Measurements from ENCODE around the gene PDAP1.

The PDAP1 gene

GRCh38 chr7:99424932-99425730, 16.7 kb upstream of the PDAP1 start:
- DNase-seq (ENCODE audit: low spot score): no peak

GRCh38 chr7:99422625-99423024, 14.2 kb upstream of the PDAP1 start:
- no peak for DNase-seq (ENCODE audit: low spot score)

GRCh38 chr7:99422186-99422585, 13.8 kb upstream of the PDAP1 start:
- no peak for DNase-seq (ENCODE audit: low spot score)

DNA sequence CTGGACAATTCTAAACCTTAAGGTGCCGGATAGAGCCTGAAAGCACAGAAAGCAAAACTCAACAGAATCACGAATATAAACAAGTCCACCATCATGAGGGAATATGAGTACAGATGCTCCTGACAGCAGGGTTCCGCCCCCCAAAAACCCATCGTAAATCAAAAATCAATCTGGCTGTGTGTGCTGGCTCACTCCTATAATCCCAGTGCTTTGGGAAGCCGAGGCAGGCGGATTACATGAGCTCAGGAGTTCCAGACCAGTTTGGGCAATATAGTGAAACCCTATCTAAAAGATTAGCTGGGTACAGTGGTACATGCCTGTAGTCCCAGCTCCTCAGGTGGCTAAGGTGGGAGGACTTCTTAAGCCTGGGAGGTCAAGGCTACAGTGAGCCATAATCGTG, 12.6 kb upstream of the PDAP1 start:
- no peak for DNase-seq (ENCODE audit: low spot score)

DNA sequence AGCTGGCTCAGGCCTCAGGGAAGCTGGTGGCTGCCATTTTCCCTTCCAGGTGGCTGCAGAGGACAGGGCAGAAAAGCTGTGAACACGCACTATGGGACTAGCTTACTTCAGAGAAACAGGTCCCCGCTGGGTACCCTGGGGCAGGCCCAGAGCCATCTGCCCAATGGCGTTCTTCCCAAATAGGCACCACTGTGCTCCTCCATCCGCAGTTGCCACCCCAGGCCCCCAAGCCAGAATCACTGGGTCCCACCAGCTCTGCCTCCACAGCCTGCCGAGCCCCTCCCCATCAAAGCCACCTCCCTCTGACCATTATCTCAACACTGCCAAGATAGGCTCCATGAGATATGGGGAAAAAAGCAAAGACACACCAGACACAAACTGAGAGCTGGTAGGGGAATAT, 11.8 kb upstream of the PDAP1 start:
- no peak for DNase-seq (ENCODE audit: low spot score)

- no peak for DNase-seq (ENCODE audit: low spot score)
Measured at GRCh38 chr7:99419323-99420021, 11.1 kb upstream of the PDAP1 start.

DNA sequence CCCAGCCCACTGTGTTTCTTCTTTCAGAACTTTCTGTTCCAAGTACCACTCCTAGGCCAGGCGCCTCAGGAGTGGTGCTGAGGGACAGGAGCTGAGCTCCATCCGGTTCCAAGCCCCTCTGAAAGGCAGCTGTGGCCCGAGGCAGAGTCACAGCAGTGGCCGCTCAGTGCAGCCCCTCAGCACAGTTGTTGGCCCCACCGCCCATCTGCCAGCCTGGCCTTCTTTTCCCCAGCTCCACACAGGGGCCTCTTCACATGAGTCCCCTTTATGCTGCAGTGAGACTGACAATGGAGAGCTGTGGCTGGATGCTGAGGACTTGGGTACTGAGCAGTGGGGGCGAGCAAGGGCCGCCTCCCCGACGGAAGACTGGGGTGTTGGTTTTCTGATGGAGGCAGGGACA, 9.9 kb upstream of the PDAP1 start:
- DNase-seq (ENCODE audit: low spot score): no peak

DNA sequence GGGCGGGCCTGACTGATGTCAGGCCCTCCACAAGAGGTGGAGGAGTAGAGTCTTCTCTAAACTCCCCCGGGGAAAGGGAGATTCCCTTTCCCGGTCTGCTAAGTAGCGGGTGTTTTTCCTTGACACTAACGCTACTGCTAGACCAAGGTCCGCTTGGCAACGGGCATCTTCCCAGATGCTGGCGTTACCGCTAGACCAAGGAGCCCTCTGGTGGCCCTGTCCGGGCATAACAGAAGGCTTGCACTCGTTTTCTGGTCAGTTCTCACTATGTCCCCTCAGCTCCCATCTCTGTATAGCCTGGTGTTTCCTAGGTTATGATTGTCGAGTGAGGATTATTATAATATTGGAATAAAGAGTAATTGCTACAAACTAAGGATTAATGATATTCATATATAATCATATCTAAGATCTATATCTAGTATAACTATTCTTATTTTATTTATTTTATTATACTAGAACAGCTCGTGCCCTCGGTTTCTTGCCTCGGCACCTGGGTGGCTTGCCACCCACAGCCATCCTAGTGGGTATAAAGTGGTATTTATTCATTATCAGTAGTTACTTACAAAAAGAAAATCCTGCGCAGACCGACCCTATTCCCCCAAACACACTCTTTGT, 7.2 kb upstream of the PDAP1 start:
- peak; percentile 44 for DNase-seq (ENCODE audit: low spot score)

GRCh38 chr7:99410635-99411034, 2.2 kb upstream of the PDAP1 start:
- DNase-seq (ENCODE audit: low spot score): no peak

GRCh38 chr7:99409806-99410205, 1.4 kb upstream of the PDAP1 start:
- no peak for DNase-seq (ENCODE audit: low spot score)

DNA sequence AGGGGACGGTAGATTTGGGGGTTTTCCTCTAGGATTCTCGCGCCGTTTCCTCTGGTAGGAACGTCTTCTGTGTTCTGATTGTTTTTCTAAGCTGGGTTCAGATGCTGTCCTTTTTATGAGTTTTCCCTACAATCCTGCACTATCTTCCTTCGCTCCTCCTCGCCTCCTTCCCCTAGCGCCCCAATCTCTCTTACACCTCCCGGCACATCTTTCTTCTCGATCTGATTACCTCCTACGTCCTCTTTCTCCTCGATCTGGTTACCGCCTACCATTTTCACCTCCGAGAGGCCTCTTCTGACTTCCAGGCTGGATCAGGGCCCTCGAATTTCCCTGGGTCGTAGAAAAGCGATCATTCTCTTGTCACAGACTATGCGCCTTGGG, 785 bp upstream of the PDAP1 start:
- no peak for DNase-seq (ENCODE audit: low spot score)

DNA sequence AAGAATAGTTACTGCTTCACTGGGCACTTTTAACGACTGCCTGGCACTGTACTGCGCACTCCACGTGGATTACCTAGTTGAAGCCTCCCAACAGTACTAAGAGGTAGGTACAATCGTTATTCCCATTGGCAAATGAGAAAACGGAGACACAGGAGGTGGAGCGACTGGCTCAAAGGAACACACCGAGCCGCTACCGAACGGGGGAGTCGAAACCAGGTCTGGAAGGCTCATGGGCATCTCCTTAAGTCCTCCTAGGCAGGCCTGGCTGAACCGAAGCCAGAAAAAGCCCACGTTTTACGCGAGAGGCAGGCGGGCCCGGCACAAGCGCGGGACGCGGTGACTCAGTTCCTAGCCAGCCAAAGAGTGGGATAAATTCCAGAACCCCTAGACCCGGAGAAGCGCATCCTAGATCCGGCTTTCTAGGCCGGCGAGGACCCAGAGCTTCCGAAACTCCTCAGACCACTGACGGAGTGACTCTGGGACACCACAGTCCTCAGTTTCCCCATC, 472 bp downstream of the PDAP1 start:
- DNase-seq (ENCODE audit: low spot score): no peak

GRCh38 chr7:99406557-99406956, 1.8 kb downstream of the PDAP1 start:
- DNase-seq (ENCODE audit: low spot score): no peak

- DNase-seq (ENCODE audit: low spot score): no peak
Measured at GRCh38 chr7:99404977-99405320, 3.4 kb downstream of the PDAP1 start.

DNA sequence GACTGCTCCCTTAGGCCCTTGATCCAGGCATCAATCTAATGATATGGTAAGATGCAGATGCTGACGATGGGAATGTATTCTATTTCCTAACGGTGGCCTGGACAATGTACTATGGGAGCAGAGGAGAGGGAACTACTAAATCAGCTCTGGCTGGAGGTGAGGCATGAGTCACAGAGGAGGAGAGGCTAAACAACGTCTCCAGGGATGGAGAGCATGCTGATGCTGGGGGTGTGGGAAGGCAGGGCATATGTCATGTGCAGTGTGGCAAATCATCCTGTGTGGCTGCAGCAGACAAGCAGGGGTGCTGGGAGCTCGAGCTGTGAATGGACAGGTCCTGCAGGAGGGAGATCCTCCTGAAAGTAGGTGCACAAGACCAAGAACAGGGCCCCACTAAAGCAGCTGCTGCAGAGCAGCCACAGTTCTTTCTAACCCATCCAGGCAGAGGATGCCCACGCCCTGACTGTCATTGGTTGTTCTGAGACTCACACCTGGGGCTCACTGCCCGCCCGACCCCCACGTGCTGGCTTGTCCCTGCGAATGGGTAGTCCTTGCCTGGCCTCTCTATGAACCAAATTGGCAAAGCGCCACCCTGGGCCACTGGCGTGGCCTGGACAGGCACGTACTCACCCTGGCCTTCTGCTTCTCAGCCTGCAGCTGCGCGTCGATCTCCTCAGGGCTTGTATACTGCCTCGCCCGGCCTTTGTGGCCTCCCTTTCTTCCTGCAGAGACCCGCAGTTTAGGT, 4.0 kb downstream of the PDAP1 start:
- DNase-seq (ENCODE audit: low spot score): no peak

- no peak for DNase-seq (ENCODE audit: low spot score)
Measured at GRCh38 chr7:99403764-99404163, 4.6 kb downstream of the PDAP1 start.

DNA sequence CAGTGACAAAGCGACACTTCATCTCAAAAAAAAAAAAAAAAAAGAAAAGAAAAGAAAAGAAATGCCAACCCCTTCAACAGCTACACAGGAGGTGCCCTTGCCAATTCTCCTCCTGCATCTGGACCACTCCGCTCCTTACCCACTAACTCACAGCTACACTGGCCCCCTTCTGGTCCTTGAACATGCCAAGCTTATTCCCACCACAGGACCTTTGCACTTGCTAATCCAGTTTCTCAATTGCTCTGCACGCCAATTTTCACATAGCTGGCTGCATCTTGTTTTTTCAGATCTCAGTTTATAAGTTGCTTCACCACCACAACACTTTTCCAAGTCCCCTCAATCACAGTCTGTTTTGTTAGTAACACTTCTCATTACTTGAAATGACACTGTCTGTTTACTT, 5.5 kb downstream of the PDAP1 start:
- DNase-seq (ENCODE audit: low spot score): no peak

DNA sequence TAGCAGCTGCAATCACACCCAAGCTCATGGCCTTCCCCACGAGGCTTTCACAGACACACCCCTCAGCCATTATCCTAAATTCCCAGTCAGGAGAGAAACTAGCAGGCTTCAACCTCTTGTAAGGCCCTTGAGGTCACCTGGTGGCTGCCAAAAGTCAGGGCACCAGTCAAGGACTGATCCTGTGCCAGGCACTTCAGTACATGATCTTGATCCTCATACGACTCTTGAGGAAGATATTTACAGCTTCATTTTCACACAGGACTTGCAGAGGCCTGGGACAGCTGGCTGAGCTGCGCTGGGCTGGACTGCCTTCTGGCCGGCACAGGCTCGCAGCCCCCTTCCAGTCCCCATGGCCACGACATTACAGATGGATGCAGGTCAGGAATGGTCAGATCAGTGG, 8.8 kb downstream of the PDAP1 start:
- DNase-seq (ENCODE audit: low spot score): no peak

GRCh38 chr7:99398891-99399445, 9.4 kb downstream of the PDAP1 start:
- no peak for DNase-seq (ENCODE audit: low spot score)

DNA sequence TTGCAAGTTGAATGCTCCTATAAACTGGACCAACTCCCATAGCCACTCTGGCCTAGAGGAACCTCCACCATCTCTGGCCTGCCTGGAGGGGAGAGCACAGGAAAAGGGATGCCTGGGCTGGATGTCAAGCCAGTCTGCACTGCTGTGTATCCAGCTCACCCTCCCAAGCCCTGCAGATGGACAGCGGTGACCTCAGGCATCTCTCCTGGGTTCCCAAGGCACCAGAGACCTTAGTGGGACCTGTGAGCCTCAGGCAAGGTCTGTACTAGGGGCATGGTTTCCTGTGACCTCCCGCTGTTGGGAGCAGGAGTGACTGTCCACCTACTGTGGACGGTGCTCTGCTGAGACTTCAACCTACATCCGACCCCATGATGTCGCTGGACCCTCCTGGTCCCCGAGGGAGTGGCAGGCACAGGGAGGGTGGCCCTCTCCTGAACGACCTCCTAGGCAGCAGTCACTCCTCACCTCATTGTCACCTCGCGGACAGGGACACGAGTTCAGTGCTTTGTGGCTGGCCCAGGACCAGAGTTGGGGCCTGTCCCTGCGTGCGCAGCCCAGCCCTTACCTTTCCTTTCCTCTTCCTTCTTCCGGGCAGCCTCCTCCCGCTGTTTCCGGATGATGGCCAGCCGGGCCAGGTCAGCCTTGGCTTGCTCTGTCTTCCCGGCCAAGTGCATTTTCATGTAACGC, 11.0 kb downstream of the PDAP1 start:
- no peak for DNase-seq (ENCODE audit: low spot score)

- no peak for DNase-seq (ENCODE audit: low spot score)
Measured at GRCh38 chr7:99396418-99397296, 11.7 kb downstream of the PDAP1 start.

Measured in pons (tissue), 1 donor.